Uterus (tissue), 2 donors: Measurements from ENCODE around the gene FCRL1.

Experiments
- POLR2A ChIP-seq, 2 donors: fragments of 450-650 bp; IDR thresholded peaks; one replicate each; pipeline ENCODE4 v1.6.1; 2016; ENCODE audit warnings: antibody characterized with exemption in 2 of 2, mild to moderate bottlenecking in 1 of 2, moderate library complexity in 1 of 2
- TF ChIP-seq, protein P1 (sequence below), 4 experiments: fragments of 200-600 bp in 2 of 4; fragments of 450-650 bp in 2 of 4; sonication (generic) in 2 of 4; IDR thresholded peaks; one replicate each; pipeline ENCODE4 v1.5.1; 2016 to 2019; ENCODE audit warnings: antibody characterized with exemption in 4 of 4, mild to moderate bottlenecking in 2 of 4, moderate library complexity in 1 of 4

DNA sequence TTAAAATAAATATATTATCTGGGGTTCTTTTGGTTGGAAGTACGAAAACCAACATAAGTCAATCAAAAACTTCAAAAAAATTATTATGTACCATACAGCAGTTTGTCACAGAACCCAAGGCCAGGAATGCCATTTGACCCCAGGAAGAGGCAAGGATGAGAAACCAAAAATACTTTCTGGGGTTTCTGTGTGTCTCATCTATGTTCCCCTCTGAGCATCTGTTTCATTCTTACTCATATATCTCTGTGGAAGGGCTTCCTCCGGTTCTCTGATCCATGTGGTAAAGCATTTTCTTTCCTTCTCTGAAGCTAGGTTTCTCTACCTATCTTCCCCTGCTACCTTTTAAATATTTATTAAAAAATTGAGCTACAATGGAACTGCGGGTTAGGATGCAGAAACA is 9.8 kb upstream of the FCRL1 start:
- TF ChIP-seq, protein P1, sequence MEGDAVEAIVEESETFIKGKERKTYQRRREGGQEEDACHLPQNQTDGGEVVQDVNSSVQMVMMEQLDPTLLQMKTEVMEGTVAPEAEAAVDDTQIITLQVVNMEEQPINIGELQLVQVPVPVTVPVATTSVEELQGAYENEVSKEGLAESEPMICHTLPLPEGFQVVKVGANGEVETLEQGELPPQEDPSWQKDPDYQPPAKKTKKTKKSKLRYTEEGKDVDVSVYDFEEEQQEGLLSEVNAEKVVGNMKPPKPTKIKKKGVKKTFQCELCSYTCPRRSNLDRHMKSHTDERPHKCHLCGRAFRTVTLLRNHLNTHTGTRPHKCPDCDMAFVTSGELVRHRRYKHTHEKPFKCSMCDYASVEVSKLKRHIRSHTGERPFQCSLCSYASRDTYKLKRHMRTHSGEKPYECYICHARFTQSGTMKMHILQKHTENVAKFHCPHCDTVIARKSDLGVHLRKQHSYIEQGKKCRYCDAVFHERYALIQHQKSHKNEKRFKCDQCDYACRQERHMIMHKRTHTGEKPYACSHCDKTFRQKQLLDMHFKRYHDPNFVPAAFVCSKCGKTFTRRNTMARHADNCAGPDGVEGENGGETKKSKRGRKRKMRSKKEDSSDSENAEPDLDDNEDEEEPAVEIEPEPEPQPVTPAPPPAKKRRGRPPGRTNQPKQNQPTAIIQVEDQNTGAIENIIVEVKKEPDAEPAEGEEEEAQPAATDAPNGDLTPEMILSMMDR (IDR thresholded peaks at IDR 0.05): no peak
- TF ChIP-seq POLR2A (IDR thresholded peaks at IDR 0.05): no peak
